NOMO-1 treated with dmso at 0.1 percent for 144 hours (cell line): ENCODE results near the gene TUBA1A.
"Not testable (repeated sequence)": the region's sequence is repeated elsewhere in the genome, so short reads cannot be mapped to it uniquely, and the experiment has no call there.

ENCODE experiments used
- DNase-seq: peaks from one replicate; lab custom pipeline; 2025; ENCODE audit not compliant: unreplicated experiment; lab: John Stamatoyannopoulos, UW

Gene TUBA1A

GRCh38 chr12:49188916-49189367 is at the start of gene TUBA1A:
TSS of gene TUBA1A (minus strand) at chr12:49189080. CDS start at chr12:49188979, 101 bp downstream.
- DNase-seq = peak; percentile 97

GRCh38 chr12:49236423-49236822 is 47.5 kb upstream of the TUBA1A start:
- no peak for DNase-seq

GRCh38 chr12:49233842-49234526 is 45.1 kb upstream of the TUBA1A start:
- peak; percentile 97 for DNase-seq

GRCh38 chr12:49232940-49233841 is 44.3 kb upstream of the TUBA1A start:
- DNase-seq = peak; percentile 15

- DNase-seq = no peak
These were observed 43.2 kb upstream of the TUBA1A start for GRCh38 chr12:49231878-49232655.

GRCh38 chr12:49230805-49231194 is 41.9 kb upstream of the TUBA1A start:
- peak; percentile 58 for DNase-seq

- DNase-seq = no peak
These were observed 41.4 kb upstream of the TUBA1A start for GRCh38 chr12:49230176-49230804.

- no peak for DNase-seq
These were observed 39.8 kb upstream of the TUBA1A start for GRCh38 chr12:49228653-49229052.

GRCh38 chr12:49227713-49228112 is 38.8 kb upstream of the TUBA1A start:
- DNase-seq = no peak

- DNase-seq = no peak
These were observed 36.8 kb upstream of the TUBA1A start for GRCh38 chr12:49225576-49226166.

GRCh38 chr12:49223590-49224369 is 34.9 kb upstream of the TUBA1A start:
- DNase-seq = no peak

GRCh38 chr12:49223122-49223521 is 34.2 kb upstream of the TUBA1A start:
- no peak for DNase-seq

GRCh38 chr12:49220972-49221371 is 32.1 kb upstream of the TUBA1A start:
- DNase-seq = peak; percentile 34

GRCh38 chr12:49219417-49220026 is 30.6 kb upstream of the TUBA1A start:
- peak; percentile 69 for DNase-seq

GRCh38 chr12:49212572-49212971 is 23.7 kb upstream of the TUBA1A start:
- DNase-seq = no peak

- not testable (repeated sequence) for DNase-seq
These were observed 21.8 kb upstream of the TUBA1A start for GRCh38 chr12:49210703-49211102.

- DNase-seq = no peak
These were observed 19.8 kb upstream of the TUBA1A start for GRCh38 chr12:49208676-49209075.

GRCh38 chr12:49208146-49208545 is 19.3 kb upstream of the TUBA1A start:
- no peak for DNase-seq

GRCh38 chr12:49206389-49206788 is 17.5 kb upstream of the TUBA1A start:
- DNase-seq = no peak
